Activated CD8-positive, alpha-beta memory T cell treated with anti-CD3 and anti-CD28 coated beads, Interleukin-2, amount 10 ng/mL, durations not matched to agents 7 days and 5 days (primary cell): ENCODE data around the gene GTPBP6. TPM values are rescaled to one million over a fixed set of nuclear protein-coding genes. Genes with fewer than 3 reads are reported as not detected.

Experiments
- ATAC-seq: fragments of 150-1000 bp; cut with Tn5 transposase; one replicate; pipeline ENCODE4 v1.10.0; 2021; ENCODE audit warnings: moderate library complexity
- CTCF ChIA-PET: fragments of 350-600 bp; sonication (Branson Sonifier 250); formaldehyde crosslinking; loops from one replicate; lab custom pipeline; 2021; ENCODE audit warnings: antibody characterized with exemption; lab: Charles Lee
- DNase-seq: peaks from one replicate; pipeline ENCODE4 v3.0.0-alpha.2; 2020
- H3K27ac Mint-ChIP-seq: one replicate; pipeline ENCODE4 v1.8.0; 2021; ENCODE audit warnings: mild to moderate bottlenecking, mixed read lengths
- H3K27me3 Mint-ChIP-seq: one replicate; pipeline ENCODE4 v1.8.0; 2021; ENCODE audit warnings: mixed read lengths
- H3K36me3 Mint-ChIP-seq: one replicate; pipeline ENCODE4 v1.8.0; 2021; ENCODE audit warnings: mild to moderate bottlenecking, mixed read lengths
- H3K4me1 Mint-ChIP-seq: one replicate; pipeline ENCODE4 v1.8.0; 2021; ENCODE audit warnings: mixed read lengths
- H3K4me3 Mint-ChIP-seq: one replicate; pipeline ENCODE4 v1.8.0; 2021; ENCODE audit warnings: mild to moderate bottlenecking, moderate library complexity, mixed read lengths
- H3K9me3 Mint-ChIP-seq: one replicate; pipeline ENCODE4 v1.8.0; 2022; ENCODE audit warnings: low read depth, mixed read lengths
- total RNA-seq, 2 experiments: library from RNA; stranded (reverse); gene quantifications; one replicate each; pipeline ENCODE4 v1.2.3, GENCODE V29; 2021

The GTPBP6 gene
- 10 to 100 TPM; 53.2 to 57.2 TPM for total RNA-seq

GRCh38 chrX:318739-319578, at the start of gene GTPBP6:
Gene GTPBP6, minus strand, starts transcription at chrX:318796. Its CDS starts 9 bp downstream, at chrX:318787.
- CTCF ChIA-PET, result no interaction called here
- H3K27me3 Mint-ChIP-seq, result no peaks in the 10 kb centered on the region
- peak within 1 kb of the TSS; percentile 99 for H3K27ac Mint-ChIP-seq
- peaks cover 30% of the 10 kb centered on the region for H3K4me1 Mint-ChIP-seq
- peak within 1 kb of the TSS; percentile 84 for H3K4me3 Mint-ChIP-seq
- ATAC-seq (peak; percentile 73), DNase-seq (peak; percentile 100)
- no peaks in the 10 kb centered on the region for H3K9me3 Mint-ChIP-seq
- no peaks in the 10 kb centered on the region for H3K36me3 Mint-ChIP-seq

GRCh38 chrX:367866-368265, 49.3 kb upstream of the GTPBP6 start:
- Mint-ChIP-seq H3K4me3 (no peak overlapping the region), H3K27me3 (peaks cover 23% of the 10 kb centered on the region), H3K27ac (no peak overlapping the region), H3K9me3 (peaks cover 5% of the 10 kb centered on the region), H3K36me3 (peaks cover 7% of the 10 kb centered on the region), H3K4me1 (peaks cover 4% of the 10 kb centered on the region)
- CTCF ChIA-PET, result no interaction called here
- DNase-seq (no peak), ATAC-seq (no peak)

DNA sequence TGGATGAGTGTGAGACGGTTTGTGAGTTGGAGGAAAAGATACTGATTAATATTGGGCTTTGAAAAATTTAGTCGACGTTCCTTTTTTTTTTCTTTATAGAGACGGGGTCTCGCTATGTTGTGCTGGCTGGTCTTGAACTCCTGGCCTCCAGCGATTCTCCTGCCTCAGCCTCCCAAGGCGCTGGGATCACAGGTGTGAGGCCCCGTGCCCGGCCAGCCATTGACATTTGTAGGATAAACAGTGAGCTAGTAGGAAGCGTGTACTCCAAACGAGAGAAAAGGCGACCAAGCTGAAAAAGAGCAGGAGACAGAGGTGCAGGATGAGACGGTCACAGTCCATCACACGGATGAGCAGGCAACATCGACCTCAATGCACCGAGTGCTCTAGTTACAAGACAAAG, 48.8 kb upstream of the GTPBP6 start:
- H3K27me3 Mint-ChIP-seq, result peaks cover 19% of the 10 kb centered on the region
- peaks cover 7% of the 10 kb centered on the region for H3K36me3 Mint-ChIP-seq
- no peak overlapping the region for H3K4me3 Mint-ChIP-seq
- H3K4me1 Mint-ChIP-seq, result peaks cover 4% of the 10 kb centered on the region
- H3K27ac Mint-ChIP-seq, result no peak overlapping the region
- ATAC-seq, result no peak
- CTCF ChIA-PET, result no interaction called here
- H3K9me3 Mint-ChIP-seq, result peaks cover 6% of the 10 kb centered on the region
- DNase-seq, result no peak

- CTCF ChIA-PET, result no interaction called here
- ATAC-seq, result no peak
These were observed 45.2 kb upstream of the GTPBP6 start for GRCh38 chrX:363621-364375.

DNA sequence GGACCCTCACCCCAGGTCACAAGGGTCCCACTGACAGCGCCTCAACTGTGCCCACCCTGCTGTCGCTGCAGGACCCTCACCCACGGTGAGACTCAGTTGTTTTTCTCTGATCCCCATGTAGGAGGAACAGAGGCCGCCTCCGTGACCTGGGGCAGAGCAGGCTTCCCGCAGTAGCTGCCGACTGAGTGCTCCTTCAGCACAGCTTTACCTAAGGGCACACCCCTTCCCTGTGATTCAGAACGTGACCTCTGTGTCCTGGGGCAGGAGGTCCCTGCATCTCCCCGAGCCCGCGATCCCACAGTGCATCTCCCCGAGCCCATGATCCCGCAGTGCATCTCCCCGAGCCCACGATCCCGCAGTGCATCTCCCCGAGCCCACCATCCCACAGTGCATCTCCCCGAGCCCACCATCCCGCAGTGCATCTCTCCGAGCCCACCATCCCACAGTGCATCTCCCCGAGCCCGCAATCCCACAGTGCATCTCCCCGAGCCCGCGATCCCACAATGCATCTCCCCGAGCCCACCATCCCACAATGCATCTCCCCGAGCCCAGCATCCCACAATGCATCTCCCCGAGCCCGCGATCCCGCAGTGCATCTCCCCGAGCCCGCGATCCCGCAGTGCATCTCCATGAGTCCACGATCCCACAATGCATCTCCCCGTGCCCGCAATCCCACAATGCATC, 44.5 kb upstream of the GTPBP6 start:
- H3K4me3 Mint-ChIP-seq, result no peak overlapping the region
- ATAC-seq (no peak), DNase-seq (no peak)
- peaks cover 21% of the 10 kb centered on the region for H3K9me3 Mint-ChIP-seq
- no peak overlapping the region for H3K27ac Mint-ChIP-seq
- no peaks in the 10 kb centered on the region for H3K27me3 Mint-ChIP-seq
- no peaks in the 10 kb centered on the region for H3K4me1 Mint-ChIP-seq
- peaks cover 39% of the 10 kb centered on the region for H3K36me3 Mint-ChIP-seq
- CTCF ChIA-PET, result no interaction called here

More at GRCh38 chrX:363621-364375, 45.2 kb upstream of the GTPBP6 start:
- Mint-ChIP-seq H3K27ac (no peak overlapping the region), H3K9me3 (peaks cover 21% of the 10 kb centered on the region), H3K27me3 (no peaks in the 10 kb centered on the region), H3K36me3 (peaks cover 36% of the 10 kb centered on the region), H3K4me3 (no peak overlapping the region), H3K4me1 (no peaks in the 10 kb centered on the region)
- DNase-seq, result no peak

GRCh38 chrX:362351-362750, 43.8 kb upstream of the GTPBP6 start:
- H3K9me3 Mint-ChIP-seq, result peaks cover 24% of the 10 kb centered on the region
- peaks cover 45% of the 10 kb centered on the region for H3K36me3 Mint-ChIP-seq
- no peak overlapping the region for H3K27ac Mint-ChIP-seq
- ATAC-seq (no peak), DNase-seq (no peak)
- peaks cover 6% of the 10 kb centered on the region for H3K4me1 Mint-ChIP-seq
- CTCF ChIA-PET, result no interaction called here
- H3K4me3 Mint-ChIP-seq, result no peak overlapping the region
- H3K27me3 Mint-ChIP-seq, result no peaks in the 10 kb centered on the region

GRCh38 chrX:361231-362145, 42.9 kb upstream of the GTPBP6 start:
- peaks cover 50% of the 10 kb centered on the region for H3K36me3 Mint-ChIP-seq
- H3K9me3 Mint-ChIP-seq, result peaks cover 24% of the 10 kb centered on the region

GRCh38 chrX:360496-361150, 42.0 kb upstream of the GTPBP6 start:
- DNase-seq (no peak), ATAC-seq (no peak)
- no peak overlapping the region for H3K27ac Mint-ChIP-seq
- H3K27me3 Mint-ChIP-seq, result no peaks in the 10 kb centered on the region
- H3K4me1 Mint-ChIP-seq, result peaks cover 19% of the 10 kb centered on the region
- no peak overlapping the region for H3K4me3 Mint-ChIP-seq
- peaks cover 24% of the 10 kb centered on the region for H3K9me3 Mint-ChIP-seq
- peaks cover 55% of the 10 kb centered on the region for H3K36me3 Mint-ChIP-seq
- CTCF ChIA-PET, result no interaction called here

More at GRCh38 chrX:361231-362145, 42.9 kb upstream of the GTPBP6 start:
- Mint-ChIP-seq H3K27me3 (no peaks in the 10 kb centered on the region), H3K27ac (no peak overlapping the region), H3K4me3 (no peak overlapping the region), H3K4me1 (peaks cover 14% of the 10 kb centered on the region)
- CTCF ChIA-PET, result no interaction called here
- DNase-seq, result no peak
- ATAC-seq, result no peak

- Mint-ChIP-seq H3K27me3 (no peaks in the 10 kb centered on the region), H3K9me3 (peaks cover 24% of the 10 kb centered on the region), H3K36me3 (peaks cover 58% of the 10 kb centered on the region), H3K4me3 (no peak overlapping the region), H3K27ac (no peak overlapping the region), H3K4me1 (peaks cover 22% of the 10 kb centered on the region)
- CTCF ChIA-PET, result no interaction called here
- ATAC-seq (no peak), DNase-seq (no peak)
These were observed 40.1 kb upstream of the GTPBP6 start for GRCh38 chrX:358651-359143.

DNA sequence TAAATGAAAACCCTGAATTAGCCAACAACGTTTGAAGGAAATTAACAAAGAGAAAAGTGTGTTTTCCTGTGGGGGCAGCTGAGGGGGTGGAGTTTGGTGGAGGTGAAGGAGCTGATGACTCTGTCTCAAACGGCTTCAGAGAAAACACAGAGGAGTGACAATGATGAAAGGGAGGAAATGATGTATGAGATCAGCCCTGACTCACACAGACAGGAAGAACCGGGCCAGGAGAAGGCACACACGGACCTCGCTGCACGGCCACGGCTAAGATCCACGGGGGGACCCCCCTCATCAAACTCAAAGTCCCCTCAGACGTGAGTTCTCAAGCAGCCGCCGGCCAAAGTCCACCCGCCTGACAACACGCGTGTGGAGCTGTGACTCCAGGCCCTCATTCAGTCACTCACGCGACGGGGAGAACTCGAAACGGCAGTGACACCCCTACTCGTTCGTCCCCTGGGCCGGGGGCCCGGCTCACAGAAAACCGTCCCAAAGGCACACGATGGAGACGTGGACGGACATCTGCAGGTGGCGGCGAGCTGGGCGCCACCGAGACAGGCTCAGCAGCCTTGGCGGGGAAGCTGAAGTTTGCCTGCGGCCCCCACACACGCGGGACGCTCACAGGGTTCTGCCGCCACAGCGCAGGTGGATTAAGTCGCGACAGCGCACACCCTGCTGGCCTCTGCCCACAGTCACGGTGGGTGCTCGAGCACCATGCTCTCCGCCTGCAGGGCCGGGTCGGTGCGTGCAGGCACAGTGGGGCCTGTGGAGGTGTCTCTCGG, 39.3 kb upstream of the GTPBP6 start:
- Mint-ChIP-seq H3K27me3 (no peaks in the 10 kb centered on the region), H3K36me3 (peaks cover 52% of the 10 kb centered on the region), H3K9me3 (peaks cover 19% of the 10 kb centered on the region), H3K4me3 (no peak overlapping the region), H3K4me1 (peaks cover 22% of the 10 kb centered on the region), H3K27ac (peak overlapping the region; percentile 82)
- CTCF ChIA-PET, result no interaction called here
- ATAC-seq (peak; percentile 93), DNase-seq (peak; percentile 56)

GRCh38 chrX:357035-357692, 38.6 kb upstream of the GTPBP6 start:
- H3K27ac Mint-ChIP-seq, result peak overlapping the region; percentile 82
- H3K9me3 Mint-ChIP-seq, result peaks cover 16% of the 10 kb centered on the region
- DNase-seq, result no peak
- CTCF ChIA-PET, result no interaction called here
- peaks cover 22% of the 10 kb centered on the region for H3K4me1 Mint-ChIP-seq
- H3K4me3 Mint-ChIP-seq, result no peak overlapping the region
- no peaks in the 10 kb centered on the region for H3K27me3 Mint-ChIP-seq
- H3K36me3 Mint-ChIP-seq, result peaks cover 50% of the 10 kb centered on the region
- ATAC-seq, result peak; percentile 7
